ENCODE results near the gene ICOSLG.
"Not testable (repeated sequence)": the region's sequence is repeated elsewhere in the genome, so short reads cannot be mapped to it uniquely, and the experiment has no call there.

ICOSLG gene

DNA sequence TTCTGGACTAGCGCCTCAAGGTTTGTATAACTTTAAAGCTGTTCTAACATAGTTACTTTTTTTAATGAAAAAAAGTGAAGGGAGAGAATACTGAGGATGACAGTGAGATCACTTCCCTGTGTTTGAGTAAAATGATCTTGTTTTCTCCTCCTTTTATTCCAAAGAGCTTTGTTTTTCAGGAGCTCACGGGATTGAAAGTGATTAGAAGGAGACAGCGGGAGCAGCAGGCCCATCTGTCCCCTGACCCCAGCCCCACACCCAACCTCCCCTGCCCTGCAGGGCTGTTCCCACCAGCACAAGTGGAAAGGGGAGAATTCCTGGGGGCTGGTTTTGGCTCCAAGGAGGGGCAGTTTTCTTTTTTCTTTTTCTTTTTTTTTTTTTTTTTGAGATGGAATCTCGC is 23.0 kb upstream of the ICOSLG start:
- DNase-seq, result no peak

DNA sequence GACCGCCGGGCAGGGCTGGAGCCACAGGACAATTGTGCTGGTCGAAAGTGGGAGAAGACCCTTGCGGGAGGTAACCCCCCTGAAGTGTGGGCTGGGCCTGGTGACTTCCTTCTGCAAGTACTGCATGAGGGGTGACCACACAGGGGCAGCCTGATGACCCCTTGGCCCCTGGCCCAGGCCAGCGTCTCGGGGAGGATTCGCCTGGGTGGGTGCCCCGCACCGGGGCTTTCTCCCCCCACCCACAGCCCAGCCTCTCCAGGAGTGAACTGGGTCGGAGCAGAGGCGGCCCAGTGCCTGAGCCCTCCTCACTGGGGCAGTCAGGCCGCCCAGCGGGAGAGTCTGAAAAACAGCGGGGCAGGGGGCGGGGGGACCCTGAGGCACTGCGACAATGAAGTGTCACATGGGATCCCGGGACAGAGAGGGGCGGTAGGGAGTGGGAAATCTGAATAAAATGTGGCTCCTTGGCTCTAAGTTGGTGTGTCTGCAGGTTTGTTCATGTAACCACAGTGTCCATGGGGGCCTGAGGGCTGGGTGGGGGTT is 22.5 kb upstream of the ICOSLG start:
- no peak for DNase-seq

DNA sequence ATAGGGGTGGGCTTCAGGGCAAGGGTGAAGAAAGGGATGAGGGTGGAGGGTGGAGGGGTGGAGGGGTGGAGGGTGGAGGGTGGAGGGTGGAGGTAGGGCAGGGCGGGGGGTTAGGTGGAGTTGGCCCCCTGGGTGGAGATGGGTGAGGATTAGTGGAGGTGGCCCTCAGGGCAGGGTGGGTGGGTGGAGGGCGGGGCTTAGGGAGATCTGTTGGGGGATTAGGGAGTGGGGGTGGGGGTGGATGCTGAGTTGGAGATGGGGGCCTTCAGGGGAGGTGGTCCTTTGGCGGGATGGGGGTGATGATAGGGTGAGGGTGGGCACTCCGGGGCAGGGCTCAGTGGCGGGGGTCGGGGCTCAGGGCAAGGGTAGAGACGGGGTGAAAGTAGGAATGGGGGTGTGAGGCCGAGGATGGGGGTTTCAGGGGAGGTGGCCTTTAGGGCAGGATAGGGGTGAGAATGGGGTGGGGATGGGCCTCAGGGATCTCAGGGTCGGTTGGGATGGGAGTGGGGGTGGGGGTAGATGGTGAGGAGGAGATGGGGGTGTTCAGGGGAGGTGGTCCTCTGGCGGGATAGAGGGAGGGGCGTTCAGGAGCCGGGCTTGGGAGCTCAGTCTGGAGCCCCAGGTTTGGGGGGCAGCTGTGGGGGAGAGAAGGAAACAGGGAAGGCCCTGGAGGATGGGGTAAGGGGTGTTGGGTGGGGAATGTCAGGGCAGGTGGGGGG is 21.8 kb upstream of the ICOSLG start:
- DNase-seq, result no peak

DNA sequence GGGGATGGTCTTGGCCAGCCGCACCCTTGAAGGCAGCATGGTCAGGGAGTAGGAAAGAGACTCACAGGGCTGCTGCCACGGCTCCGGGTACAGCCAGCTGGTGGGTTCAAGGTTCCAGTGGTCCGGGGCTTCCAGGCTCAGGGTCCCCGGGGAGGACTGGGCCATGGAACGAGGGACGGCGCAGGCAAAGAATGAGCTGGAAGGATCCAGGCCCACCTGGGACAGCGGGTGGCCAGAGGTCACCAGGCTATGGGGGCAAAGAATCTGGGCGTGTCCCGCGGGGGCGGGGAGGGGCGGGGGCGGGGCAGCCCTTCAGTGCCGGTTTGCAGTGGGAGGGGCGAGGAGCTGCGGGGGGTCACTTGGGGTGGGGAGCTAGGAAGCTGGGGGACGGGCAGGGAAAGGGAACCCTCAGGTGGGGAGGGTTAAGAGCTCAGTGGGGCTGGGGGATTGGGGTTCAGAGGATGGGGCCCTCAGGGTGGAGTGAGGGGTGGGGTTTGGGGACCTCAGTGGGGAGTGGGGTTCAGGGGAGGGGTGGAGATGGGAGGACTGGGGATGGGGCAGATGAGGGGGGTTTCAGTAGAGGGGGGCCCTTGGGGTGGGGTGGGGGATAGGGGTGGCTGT is 21.0 kb upstream of the ICOSLG start, which contains the start of gene DNMT3L:
DNMT3L (minus strand) TSS at position 223 of the 621 bp plus-strand sequence. CDS start 638 bp downstream, outside the sequence.
- DNase-seq, result no peak

DNA sequence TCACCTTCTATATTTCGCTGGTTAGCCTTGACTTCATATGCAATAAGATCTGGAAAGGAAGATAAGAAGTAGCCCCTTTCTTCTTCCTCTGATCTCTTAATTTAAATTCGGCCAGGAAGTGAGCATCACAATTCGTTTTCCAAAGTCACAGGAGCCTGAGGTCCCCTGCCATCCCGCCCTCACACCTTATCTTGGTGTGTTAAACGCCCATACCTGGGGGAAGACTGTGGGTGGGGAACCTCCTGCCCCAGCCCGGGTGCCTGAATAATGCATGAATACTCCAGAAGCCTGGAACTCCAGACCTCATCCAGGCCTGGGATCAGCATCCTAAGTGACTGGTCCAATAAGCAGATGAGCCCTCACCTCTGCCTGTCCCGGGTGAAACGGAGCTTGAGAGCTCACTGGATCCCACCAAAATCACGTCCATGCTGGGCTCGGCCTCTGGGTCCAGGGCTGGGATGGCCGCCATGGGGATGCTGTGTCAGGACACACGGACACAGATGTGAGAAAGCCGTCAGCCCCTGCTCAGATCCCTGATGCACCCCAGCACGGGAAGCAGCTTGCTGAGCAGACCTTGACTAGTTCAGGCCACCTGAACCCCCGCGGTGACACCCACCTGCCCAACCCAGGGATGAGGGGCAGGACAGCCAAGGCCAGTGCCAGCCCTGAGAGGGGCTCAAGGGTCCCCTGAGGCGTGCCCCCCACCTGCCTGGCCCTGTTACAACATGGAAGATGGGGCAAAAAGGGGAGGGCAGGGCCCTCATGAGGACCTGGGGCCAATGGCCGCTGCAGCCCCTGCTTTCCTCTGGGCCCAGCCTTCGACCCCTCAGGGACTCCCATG is 20.3 kb upstream of the ICOSLG start:
- DNase-seq, result no peak

DNA sequence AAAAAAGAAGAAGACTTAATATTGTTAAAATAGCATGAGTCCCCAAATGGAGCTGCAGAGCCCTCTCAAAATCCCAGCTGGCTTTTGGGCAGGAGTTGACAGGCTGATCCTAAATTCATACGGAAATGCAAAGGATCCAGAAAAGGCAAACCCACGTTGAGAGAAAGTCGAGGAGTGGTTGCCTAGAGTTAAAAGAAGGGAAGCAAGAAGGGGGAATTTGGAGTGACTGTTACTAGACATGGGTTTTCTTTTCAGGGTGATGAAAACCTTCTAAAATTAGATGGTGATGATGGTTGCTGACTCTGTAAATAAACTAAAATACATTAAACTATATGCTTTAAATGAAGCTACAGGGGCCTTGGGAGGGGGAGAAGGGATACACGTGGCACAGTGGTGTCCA is 19.3 kb upstream of the ICOSLG start:
- DNase-seq, result no peak

DNA sequence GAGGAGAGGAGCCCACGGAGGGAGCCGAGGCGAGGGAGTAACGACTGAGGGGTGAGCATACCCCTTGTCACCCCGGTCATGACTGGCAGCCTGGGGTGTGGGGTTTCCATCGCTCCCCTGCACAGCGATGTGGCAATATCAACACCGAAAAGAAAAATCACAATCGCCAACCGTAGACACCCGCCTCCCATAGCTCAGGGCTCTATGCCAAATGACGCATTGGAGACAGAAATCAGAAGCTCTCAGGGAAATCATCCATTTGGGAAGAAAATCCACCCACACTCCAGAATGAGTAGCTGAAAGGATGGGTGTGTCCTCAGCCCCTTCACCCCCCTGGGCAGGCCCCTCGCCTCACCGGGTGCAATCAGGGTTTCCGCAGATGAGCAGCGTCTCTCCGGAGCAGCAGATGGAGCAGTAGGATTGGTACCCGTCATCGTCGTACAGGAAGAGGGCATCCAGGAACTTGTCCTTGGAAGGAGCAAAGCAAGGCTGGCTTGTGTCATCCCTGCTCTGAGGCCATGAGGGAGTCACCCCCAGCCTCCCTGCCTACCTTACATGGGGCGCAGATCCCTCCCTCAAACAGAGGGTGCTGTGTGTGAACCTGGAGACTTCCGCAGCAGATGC is 18.5 kb upstream of the ICOSLG start:
- DNase-seq, result no peak

DNA sequence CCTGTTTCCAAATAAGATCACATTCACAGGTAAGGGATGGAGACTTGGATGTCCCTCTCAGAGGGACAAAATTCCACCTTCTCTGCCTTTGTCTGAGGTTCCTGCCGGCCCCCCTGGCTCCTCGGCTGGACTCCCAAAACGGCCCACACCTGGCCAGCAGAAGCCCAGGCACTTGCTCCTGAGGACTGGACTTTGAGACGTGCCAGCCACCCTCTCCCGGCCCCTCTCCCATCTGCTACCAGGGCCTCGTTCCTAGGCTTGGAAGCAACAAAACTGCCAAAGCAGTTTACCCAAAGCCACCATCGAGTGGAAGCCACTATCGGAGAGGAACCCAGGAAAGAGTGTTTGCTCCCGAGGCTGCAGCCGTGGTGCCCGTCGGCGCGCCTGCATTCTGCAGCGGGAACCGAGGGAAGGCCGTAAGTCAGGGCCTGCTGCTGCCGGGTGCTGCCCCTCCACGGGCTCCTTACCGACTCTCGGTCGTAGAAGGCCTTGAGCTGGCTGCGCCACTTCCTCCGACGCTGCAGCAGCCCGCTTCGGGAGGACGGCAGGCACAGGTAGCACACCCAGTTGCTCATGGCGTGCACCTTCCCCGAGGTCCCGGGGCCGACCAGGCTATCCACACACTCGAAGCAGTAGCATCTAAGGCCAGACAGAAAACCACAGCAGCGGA is 17.4 kb upstream of the ICOSLG start:
- no peak for DNase-seq

DNA sequence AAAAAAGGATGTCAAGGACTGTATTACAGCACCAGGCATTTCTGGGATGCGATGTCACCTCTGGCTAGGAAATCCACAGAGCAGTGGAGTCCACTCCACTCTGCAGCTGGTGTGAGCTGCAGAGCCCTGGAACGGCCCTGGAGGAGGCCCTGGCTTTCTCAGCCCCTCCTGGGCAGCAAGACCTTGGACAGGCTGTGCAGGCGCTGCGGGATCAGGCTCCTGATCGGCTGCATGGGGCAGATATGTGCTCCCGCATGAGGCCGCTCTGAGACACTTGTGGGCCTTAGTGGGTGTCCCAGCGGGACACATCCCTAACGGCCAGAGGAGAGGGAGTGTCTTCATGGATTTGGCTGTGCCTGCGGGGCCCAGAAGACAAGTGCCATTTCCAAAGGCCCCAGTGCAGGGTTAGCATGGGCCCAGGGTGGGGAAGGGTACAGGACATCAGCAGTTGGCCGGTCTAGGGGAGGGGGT is 14.8 kb upstream of the ICOSLG start:
- DNase-seq, result no peak

DNA sequence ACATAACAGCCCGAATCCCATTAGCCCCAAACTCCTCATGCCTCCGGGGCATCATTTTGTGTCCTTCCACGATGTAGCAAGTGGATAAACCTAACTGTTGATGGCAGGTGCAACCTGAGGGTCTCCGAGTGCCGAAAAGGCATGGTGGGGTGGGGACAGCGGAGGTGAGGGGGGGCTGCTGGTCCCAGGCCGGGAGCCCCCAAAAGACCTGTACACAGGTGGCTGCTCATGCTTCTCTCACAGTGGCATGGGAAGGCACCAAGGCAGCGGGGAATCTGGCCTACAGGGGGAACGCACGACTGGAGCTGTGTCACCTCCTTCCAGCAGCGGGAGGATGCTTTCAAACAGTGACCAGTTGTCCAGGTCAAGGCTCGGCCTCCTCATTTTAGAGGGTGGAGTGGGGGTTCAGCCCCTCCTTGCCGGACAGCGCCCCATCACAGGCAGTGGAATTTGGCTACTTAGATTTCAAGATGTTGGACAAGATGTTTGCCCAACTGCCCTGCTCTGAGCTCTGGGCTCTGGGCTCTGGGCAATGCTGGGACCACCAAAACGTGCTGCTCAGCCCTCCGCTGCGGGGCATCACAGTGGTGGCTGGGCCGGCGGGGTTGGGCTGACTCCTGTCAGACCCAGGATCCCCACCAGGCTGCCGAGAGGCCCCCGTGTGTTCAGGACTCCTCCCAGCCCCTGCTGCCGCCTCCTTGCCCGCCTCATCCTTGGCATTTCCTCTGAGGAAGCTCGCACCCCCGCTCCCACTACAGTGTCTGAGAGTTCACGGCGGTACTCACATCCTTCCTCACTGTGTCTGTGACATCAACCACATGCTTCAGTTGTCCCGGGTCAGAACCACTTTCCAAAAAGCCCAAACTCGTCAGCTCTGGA is 13.3 kb upstream of the ICOSLG start:
- no peak for DNase-seq

DNA sequence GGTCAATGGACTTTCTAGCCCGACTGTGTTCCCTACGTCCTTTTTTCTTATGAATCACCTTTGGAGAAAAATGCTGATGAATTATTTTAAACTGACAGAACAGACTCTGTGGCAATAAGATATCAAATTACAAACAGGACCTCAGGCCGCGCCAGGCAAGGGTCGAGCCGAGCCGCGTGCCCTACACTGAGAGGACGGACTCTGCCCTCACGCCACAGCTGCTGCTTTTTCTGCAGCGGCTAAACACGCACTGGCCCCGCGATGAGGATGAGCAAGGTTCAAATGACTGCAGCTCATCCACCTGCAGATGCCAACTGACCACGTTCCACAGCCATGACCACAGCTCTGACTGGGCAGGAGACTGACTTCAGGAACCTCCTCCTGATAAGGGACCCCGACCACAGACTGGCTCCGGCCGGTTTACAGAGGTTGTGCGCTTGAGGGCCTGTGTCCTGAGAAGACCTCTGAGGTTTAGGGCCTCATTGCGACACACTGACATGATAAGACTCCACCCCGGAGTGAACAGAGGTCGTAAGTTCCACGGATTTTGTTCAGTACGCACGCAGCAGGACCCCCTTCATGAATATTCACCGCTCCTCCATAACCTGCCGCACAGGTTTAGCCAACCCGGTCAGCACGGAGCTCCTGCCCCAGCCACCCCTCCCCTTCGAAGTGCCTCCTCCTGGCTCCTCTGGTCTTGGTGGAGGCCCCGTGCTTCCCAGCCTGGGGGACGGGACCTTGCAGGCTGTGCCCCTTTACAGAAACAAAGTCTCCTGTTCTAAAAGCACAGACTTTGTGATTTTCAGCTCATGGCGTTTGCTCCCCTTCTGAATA is 8.7 kb upstream of the ICOSLG start:
- not testable (repeated sequence) for DNase-seq

DNA sequence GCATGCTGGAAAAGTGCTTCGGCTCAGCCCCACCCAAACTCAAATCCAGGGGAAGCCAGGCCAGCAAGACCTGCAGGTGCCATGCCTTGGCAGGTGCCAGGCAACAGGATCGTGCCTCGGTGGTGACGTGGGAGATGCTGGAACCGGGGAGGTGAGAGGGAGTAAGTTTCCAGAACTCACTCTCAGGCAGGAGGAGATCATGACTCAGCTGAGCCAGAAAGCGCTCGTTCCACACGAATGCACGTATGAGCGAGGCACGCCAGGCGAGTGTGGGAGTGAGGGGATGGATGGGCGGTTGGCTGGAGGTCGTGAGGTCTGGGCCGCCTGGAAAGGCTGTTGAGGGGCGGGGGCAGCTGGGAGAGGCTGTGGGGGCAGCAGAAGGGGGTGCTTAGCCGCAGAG is 7.2 kb upstream of the ICOSLG start:
- DNase-seq, result not testable (repeated sequence)

DNA sequence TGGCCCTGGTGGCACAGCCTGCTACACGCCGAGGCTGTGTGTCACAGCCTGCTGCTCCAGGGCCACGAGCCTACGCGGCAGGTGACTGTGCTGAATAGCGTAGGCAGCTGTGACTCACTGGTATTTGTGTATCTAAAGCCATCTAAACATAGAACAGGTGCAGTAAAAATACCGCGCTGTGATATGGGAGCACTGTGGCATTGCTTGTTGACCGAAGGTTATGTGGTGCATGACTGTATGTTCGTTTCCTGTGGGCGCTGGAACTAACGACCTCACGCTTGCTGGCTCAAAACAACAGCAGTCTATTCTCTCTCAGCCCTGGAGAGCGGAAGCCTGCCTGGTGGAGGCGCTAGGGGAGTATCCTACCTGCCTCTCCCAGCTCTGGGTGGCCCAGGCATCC is 3.2 kb upstream of the ICOSLG start:
- DNase-seq, result not testable (repeated sequence)

DNA sequence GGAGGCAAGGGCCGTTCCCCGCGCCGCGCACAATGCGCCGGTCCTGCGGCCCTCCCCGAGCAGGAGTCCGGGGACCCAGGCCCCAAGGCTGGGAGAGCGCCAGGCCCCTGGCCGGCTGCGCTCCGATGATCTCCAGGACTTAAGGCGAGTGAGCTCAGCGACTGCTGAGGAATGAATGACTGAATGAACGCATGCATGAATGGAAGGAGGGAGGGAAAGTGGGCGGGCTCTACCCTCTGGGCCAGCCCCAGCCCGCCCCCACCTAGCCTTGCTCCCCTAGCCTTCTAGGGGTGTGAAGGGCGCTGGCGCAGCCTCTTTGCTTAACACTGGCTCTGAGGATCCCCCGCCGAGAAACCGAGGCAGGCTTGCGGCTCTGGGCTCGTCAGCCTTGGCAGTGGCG is 538 bp upstream of the ICOSLG start:
- DNase-seq, result not testable (repeated sequence)

DNA sequence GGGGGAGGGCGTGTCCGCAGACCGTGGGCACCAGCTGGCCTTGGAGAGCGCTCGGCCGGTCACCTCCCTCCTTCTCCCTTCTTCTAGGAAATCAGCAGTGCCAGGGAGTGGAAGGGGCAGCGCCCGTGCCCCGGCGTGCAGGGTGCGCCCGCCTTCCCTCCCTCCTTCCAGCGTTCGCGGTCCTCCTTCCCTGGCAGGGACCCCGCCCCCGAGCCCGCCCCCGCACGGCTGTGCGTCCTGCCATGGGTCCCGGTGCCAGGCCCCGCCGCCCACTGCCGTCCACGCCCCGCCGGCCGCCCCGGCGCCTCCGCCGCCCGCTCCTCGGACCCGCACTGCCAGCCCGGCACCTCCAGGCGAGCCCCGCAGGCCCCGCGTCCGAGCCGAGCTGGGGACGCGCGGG is 390 bp downstream of the ICOSLG start:
- DNase-seq, result not testable (repeated sequence)

DNA sequence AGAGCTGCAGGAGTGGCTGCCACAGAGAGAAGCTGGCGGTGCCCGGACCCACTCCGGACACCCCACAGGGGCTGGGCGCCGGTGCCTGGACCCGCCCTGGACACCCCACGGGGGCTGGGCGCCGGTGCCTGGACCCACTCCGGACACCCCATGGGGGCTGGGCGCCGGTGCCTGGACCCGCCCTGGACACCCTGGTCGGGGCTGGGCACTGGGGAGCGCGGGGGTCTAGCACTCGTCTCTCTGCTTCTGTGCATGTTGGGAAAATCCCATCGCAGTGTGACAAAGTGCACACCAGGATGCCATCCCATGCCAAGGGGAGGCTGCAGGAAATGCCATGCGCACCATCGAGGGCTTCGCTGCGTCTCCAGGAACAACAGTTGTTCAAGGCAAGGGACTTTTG is 11.2 kb downstream of the ICOSLG start:
- DNase-seq, result not testable (repeated sequence)

DNA sequence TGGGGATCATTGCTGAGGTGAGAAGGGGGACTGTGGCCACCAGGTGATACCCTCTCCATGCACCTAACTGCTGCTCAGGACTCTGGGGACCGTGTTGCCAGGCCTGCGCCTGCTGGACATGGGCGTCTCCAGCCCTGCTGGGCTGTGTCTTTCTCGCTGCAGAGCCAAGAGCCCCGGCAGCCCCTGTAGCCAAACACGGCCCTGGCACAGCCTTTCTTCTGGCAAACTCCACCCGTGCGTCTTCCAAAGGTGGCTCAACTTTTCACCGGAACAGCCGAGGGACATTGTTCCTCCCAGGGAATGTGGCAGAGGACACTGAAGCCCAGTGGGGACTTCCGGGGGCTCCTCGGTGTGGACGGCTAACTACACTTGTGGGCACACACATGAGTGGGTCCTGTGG is 12.6 kb downstream of the ICOSLG start:
- DNase-seq, result not testable (repeated sequence)

DNA sequence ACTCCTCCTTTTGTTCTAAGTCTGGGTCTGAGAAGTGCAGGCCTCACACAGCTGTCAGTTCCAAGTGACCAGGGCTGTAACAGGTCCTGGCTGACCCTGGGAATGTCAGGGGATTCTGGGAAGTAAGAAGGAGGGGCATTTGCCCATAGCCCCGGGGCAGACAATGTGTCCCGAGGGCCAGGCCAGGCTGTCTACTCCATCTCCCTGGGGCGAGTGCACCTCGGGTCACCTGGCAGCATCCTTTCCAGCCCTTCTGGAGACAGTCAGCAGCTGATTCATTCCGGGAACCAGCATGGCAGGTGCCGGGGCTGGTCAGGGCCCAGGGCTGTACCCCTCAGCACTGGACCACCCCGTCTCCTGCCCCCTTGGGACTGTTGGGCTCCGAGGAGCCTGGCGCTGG is 13.1 kb downstream of the ICOSLG start:
- DNase-seq, result not testable (repeated sequence)

DNA sequence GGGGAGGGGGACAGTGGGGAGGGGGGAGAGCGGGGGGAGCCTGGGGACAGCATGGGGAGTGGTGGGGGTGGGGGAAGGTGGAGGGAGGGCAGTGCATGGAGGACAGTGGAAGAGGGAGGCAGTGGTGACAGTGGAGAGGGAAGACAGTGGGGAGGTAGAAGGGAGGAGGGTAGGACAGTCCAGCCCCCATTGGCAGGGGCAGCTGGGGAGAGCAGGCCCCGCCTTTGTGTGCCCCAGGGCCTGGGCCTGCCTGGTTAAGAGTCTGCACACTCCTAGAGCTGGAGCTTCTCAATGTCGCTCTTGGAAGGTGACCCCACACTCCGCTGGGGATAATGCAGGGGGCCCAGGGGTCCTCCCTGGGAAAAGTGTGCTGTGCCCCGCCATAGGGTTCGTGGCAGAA is 15.1 kb downstream of the ICOSLG start:
- not testable (repeated sequence) for DNase-seq

DNA sequence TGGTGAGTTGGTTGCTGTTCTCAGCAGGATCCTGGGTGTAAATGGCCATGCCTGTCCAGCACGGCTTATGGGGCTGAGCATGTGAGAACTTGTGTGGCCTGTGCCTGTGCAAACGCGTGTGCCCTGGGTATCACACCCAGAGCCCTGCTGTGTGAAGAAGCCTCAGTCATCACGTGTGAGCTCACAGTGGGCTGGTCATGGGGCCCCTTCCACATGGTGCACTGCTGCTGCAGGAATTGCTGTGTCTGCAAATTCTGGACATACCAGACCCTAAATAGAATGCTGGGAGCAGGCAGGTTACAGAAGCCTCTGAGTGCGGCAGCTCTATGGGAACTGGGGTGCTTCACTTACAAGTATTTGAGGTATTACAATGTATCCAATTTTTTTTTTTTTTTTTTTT is 17.4 kb downstream of the ICOSLG start:
- DNase-seq, result not testable (repeated sequence)

Data from activated CD4-positive, alpha-beta T cell treated with anti-CD3 and anti-CD28 coated beads, Interleukin-2, Interleukin-6, amounts not matched to agents 100 ng/mL and 50 ng/mL, durations not matched to agents 16 hours and 8 hours (primary cell).